GM18517 (cell line): ENCODE results near the gene TCF4.

Source experiments
- ATAC-seq: cut with Tn5 transposase; IDR thresholded peaks from one replicate; pipeline ENCODE4 v1.9.1; 2021; ENCODE audit warnings: mild to moderate bottlenecking, moderate library complexity; ENCODE audit not compliant: unreplicated experiment

TCF4 gene

GRCh38 chr18:55447672-55448018 is 140.3 kb downstream of the TCF4 start:
- ATAC-seq = no peak

GRCh38 chr18:55446996-55447671 is 140.9 kb downstream of the TCF4 start:
- ATAC-seq = no peak

- ATAC-seq = no peak
Measured at GRCh38 chr18:55444536-55444935, 143.5 kb downstream of the TCF4 start.

- ATAC-seq = no peak
Measured at GRCh38 chr18:55443776-55444175, 144.2 kb downstream of the TCF4 start.

- ATAC-seq = no peak
Measured at GRCh38 chr18:55442561-55442960, 145.4 kb downstream of the TCF4 start.

- no peak for ATAC-seq
Measured at GRCh38 chr18:55440988-55441387, 147.0 kb downstream of the TCF4 start.

GRCh38 chr18:55439056-55439455 is 148.9 kb downstream of the TCF4 start:
- no peak for ATAC-seq

GRCh38 chr18:55435592-55435991 is 152.4 kb downstream of the TCF4 start:
- no peak for ATAC-seq

- ATAC-seq = no peak
Measured at GRCh38 chr18:55433648-55434047, 154.3 kb downstream of the TCF4 start.

GRCh38 chr18:55433140-55433539 is 154.9 kb downstream of the TCF4 start:
- ATAC-seq = no peak

- ATAC-seq = no peak
Measured at GRCh38 chr18:55432307-55433040, 155.5 kb downstream of the TCF4 start.

- no peak for ATAC-seq
Measured at GRCh38 chr18:55430026-55430425, 158.0 kb downstream of the TCF4 start.

- no peak for ATAC-seq
Measured at GRCh38 chr18:55427951-55428350, 160.0 kb downstream of the TCF4 start.

GRCh38 chr18:55425698-55426097 is 162.3 kb downstream of the TCF4 start:
- no peak for ATAC-seq

- ATAC-seq = no peak
Measured at GRCh38 chr18:55422456-55423180, 165.4 kb downstream of the TCF4 start.

- no peak for ATAC-seq
Measured at GRCh38 chr18:55421615-55422419, 166.2 kb downstream of the TCF4 start.

GRCh38 chr18:55421308-55421614 is 166.7 kb downstream of the TCF4 start:
- ATAC-seq = no peak

GRCh38 chr18:55420665-55421307 is 167.2 kb downstream of the TCF4 start:
- peak; percentile 67 for ATAC-seq

- no peak for ATAC-seq
Measured at GRCh38 chr18:55419947-55420664, 167.9 kb downstream of the TCF4 start.
